Measurements from ENCODE around the gene GOPC.

GRCh38 chr6:117550078-117550600, 52.2 kb downstream of the GOPC start:
- no peak for TF ChIP-seq POLR2AphosphoS5 (IDR thresholded peaks at IDR 0.05; ENCODE audit: low read depth, low read length)
- TF ChIP-seq, protein P1, sequence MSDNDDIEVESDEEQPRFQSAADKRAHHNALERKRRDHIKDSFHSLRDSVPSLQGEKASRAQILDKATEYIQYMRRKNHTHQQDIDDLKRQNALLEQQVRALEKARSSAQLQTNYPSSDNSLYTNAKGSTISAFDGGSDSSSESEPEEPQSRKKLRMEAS (IDR thresholded peaks at IDR 0.05), result no peak
- TF ChIP-seq SP1 (IDR thresholded peaks at IDR 0.05; ENCODE audit: low read depth), result no peak
